ENCODE results near the gene BAIAP3. TPM values are rescaled to one million over a fixed set of nuclear protein-coding genes. Genes with fewer than 3 reads are reported as not detected.
A peak's percentile ranks its signal among the peaks of the same experiment; 100 is the strongest.

Gene BAIAP3
- total and polyA plus RNA-seq, 2 of the 8 experiments (the other 6 are each of a cell fraction or from before 2014, with no cell fraction given) = 2.9 to 6.8 TPM

DNA sequence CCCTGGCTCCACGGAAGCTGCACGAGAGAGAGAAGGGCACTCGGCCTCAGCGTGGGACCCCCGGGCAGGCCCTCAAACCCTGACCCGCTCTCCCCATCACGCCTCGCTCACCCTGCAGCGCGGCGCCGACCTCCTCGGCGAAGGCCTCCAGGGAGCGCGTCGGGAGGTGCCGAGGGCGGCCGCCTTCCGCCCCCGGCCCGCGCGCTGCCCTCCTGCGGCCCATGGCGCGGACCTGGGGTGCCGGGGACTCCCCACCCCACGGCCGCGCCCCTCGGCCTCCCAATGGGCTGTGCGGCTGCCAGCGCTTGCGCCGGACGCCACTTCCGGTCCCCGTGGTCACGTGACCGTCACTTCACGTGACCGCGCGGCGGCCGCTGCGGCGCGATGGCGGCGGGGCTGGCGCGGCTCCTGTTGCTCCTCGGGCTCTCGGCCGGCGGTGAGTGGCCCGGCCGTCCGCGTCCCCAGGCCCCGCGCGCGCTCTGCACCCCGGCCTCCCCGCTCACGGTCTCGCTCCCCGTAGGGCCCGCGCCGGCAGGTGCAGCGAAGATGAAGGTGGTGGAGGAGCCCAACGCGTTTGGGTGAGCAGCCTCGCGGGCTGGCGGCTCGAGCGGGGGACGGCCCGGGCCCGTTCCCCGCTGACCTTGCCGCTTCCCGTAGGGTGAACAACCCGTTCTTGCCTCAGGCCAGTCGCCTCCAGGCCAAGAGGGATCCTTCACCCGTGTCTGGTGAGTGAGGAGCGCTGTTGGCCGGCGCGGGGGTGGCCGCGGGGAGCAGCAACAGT, 18.3 kb downstream of the BAIAP3 start, which contains the start of the genes GNPTG and TSR3:
GNPTG (plus strand) TSS at position 350 of the 781 bp plus-strand sequence; CDS start at position 385, 35 bp downstream.
TSR3 (minus strand) TSS at position 297 of the 781 bp plus-strand sequence; CDS start at position 223, 74 bp downstream.
- H4K8ac ChIP-seq (ENCODE audit: extremely low read depth, insufficient read depth, low read length) = peak within 1 kb of the TSS; percentile 99
- no peak within 1 kb of the TSS for H2BK20ac ChIP-seq (ENCODE audit: low read length)
- no peak within 1 kb of the TSS for H2BK120ac ChIP-seq (replicated peaks; ENCODE audit: low read depth, low read length)
- DNase-seq (ENCODE audit: low read depth in 1 of 2, low spot score in 2 of 2) (peak; percentile 53 to 89), FAIRE-seq (no peak)
- peak within 1 kb of the TSS; percentile 88 to 99 for H3K4me2 ChIP-seq (ENCODE audit: insufficient read depth in 1 of 2, low read depth in 2 of 2, low read length in 2 of 2)
- H3K56ac ChIP-seq (replicated peaks; ENCODE audit: insufficient read length, low read depth, low read length) = no peak within 1 kb of the TSS
- H4K20me1 ChIP-seq (replicated peaks in 1 of 2; ENCODE audit: control insufficient read depth in 1 of 2, insufficient read depth in 2 of 2, low read length in 2 of 2) = peaks cover 0 to 16% of the 10 kb centered on the region in 2 experiments
- no peak within 1 kb of the TSS for H3K23ac ChIP-seq (ENCODE audit: insufficient read length)
- H2BK12ac ChIP-seq (ENCODE audit: low read depth, low read length) = no peak within 1 kb of the TSS
- peaks cover 22% of the 10 kb centered on the region for H3K79me1 ChIP-seq (ENCODE audit: low read depth, low read length)
- 0 out of 2 replicates have a peak within 1 kb of the TSS, but pooled peaks have one; percentile 16 for H2BK5ac ChIP-seq (ENCODE audit: low read depth, low read length)
- WGBS, 2 experiments (ENCODE audit: extremely low coverage in 1 of 2, insufficient coverage in 1 of 2, insufficient read length in 1 of 2, insufficient replicate concordance in 2 of 2, low coverage in 1 of 2, low lambda C conversion rate in 2 of 2, missing lambda C conversion rate in 1 of 2) = 8% methylated on average over 47 of the region's 98 CpGs; no CpG with 5 or more reads in 1 of the 2 experiments
- no peaks in the 10 kb centered on the region; a peak in 1 of 7 replicates for H3K27me3 ChIP-seq (replicated peaks in 1 of 4; ENCODE audit: control insufficient read depth in 3 of 4, extremely low read depth in 1 of 4, insufficient read depth in 3 of 4, low read length in 3 of 4)
- peak within 1 kb of the TSS; percentile 58 to 77 (median 73) for H3K9ac ChIP-seq (replicated peaks in 1 of 4; ENCODE audit: extremely low read depth in 1 of 4, low read depth in 3 of 4, low read length in 3 of 4)
- CTCF ChIA-PET (ENCODE audit: partially characterized antibody) = interaction anchor here (7.1 to 11.1 kb wide), 2 partner anchors 15 to 20 kb away, joined by 43 to 52 read pairs; partner anchors contain the start of gene BAIAP3
- peak within 1 kb of the TSS; percentile 32; the same call in 1 of the 2 replicates for H3K18ac ChIP-seq (ENCODE audit: extremely low read depth, low read length)
- H4K5ac ChIP-seq (ENCODE audit: insufficient read length, low read depth, low read length) = no peak within 1 kb of the TSS
- peaks cover 14% of the 10 kb centered on the region for H3K23me2 ChIP-seq (ENCODE audit: low read depth, low read length)
- H3K4me3 ChIP-seq (ENCODE audit: extremely low read depth in 1 of 4, insufficient read depth in 2 of 4, low read depth in 3 of 4, low read length in 4 of 4) = peak within 1 kb of the TSS; percentile 74 to 97 (median 88)
- H2BK15ac ChIP-seq (ENCODE audit: low read length) = no peak within 1 kb of the TSS
- peaks cover 4 to 9% (median 5%) of the 10 kb centered on the region in 4 experiments; a peak in 4 of 8 replicates for H3K36me3 ChIP-seq (ENCODE audit: control insufficient read depth in 2 of 4, insufficient read depth in 4 of 4, low read length in 3 of 4)
- peaks cover 0 to 7% (median 4%) of the 10 kb centered on the region in 4 experiments; a peak in 3 of 7 replicates for H3K4me1 ChIP-seq (replicated peaks in 1 of 4; ENCODE audit: control insufficient read depth in 3 of 4, insufficient read depth in 4 of 4, low read length in 3 of 4)
- H3K4ac ChIP-seq (replicated peaks; ENCODE audit: insufficient read length, low read depth, low read length) = peak within 1 kb of the TSS; percentile 91
- no peak within 1 kb of the TSS for H2AK5ac ChIP-seq (ENCODE audit: low read depth, low read length)
- H2AFZ ChIP-seq (ENCODE audit: low read length) = no peak within 1 kb of the TSS
- H4K91ac ChIP-seq (replicated peaks; ENCODE audit: insufficient read length, low read length) = peak within 1 kb of the TSS; percentile 3
- POLR2A ChIA-PET (ENCODE audit: partially characterized antibody) = interaction anchor here (1.3 kb wide), 1 partner anchor 10 kb away, joined by 5 read pairs; no protein-coding TSS in a partner anchor
- H3K79me2 ChIP-seq (ENCODE audit: control insufficient read depth in 1 of 2, insufficient read depth in 2 of 2, low read length in 2 of 2) = peaks cover 0 to 49% of the 10 kb centered on the region in 2 experiments; a peak in 2 of 4 replicates
- H3K14ac ChIP-seq (ENCODE audit: insufficient read length) = no peak within 1 kb of the TSS
- peak within 1 kb of the TSS; percentile 68; the same call in 1 of the 2 replicates for H3K27ac ChIP-seq (ENCODE audit: low read depth, low read length)
- no peaks in the 10 kb centered on the region for H3K9me3 ChIP-seq (ENCODE audit: insufficient read depth in 2 of 2, low read depth in 1 of 2, low read length in 1 of 2)
- TF ChIP-seq RBBP5 (IDR thresholded peaks at IDR 0.05; ENCODE audit: borderline replicate concordance, low read depth, low read length) (0 out of 2 replicates have a peak, but pooled peaks have one; percentile 24), POLR2A (IDR thresholded peaks at IDR 0.05; ENCODE audit: control extremely low read depth in 1 of 2, low read depth in 2 of 2, low read length in 2 of 2) (peak in 1 of 2 experiments; percentile 87; a peak in 2 of 3 replicates), RFX5 (IDR thresholded peaks at IDR 0.05; ENCODE audit: borderline replicate concordance, low read depth, low read length) (no peak), SIRT6 (IDR thresholded peaks at IDR 0.05; ENCODE audit: low read length) (no peak), MAFK (IDR thresholded peaks at IDR 0.05; ENCODE audit: low read depth, low read length) (no peak), POU5F1 (IDR thresholded peaks at IDR 0.05; ENCODE audit: low read depth, low read length) (no peak), SRF (IDR thresholded peaks at IDR 0.05; ENCODE audit: low read depth, low read length) (0 out of 2 replicates have a peak, but pooled peaks have one; percentile 51), FOSL1 (IDR thresholded peaks at IDR 0.05; ENCODE audit: insufficient read depth, low read depth, low read length) (peak; percentile 65; the same call in 1 of the 2 replicates), SUZ12 (IDR thresholded peaks at IDR 0.05; ENCODE audit: low read length) (no peak), BCL11A (IDR thresholded peaks at IDR 0.05; ENCODE audit: low read depth in 2 of 2, low read length in 2 of 2) (no peak)
- TF ChIP-seq, protein P1, sequence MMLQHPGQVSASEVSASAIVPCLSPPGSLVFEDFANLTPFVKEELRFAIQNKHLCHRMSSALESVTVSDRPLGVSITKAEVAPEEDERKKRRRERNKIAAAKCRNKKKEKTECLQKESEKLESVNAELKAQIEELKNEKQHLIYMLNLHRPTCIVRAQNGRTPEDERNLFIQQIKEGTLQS (IDR thresholded peaks at IDR 0.05; ENCODE audit: insufficient read depth, low read depth, low read length) = peak; percentile 99
